Memory B cell (primary cell): ENCODE results near the gene NTM.

ENCODE experiments used
- ATAC-seq: fragments of 150-1000 bp; cut with Tn5 transposase; 2 replicates; pipeline ENCODE4 v1.10.0; 2021; ENCODE audit warnings: low read depth, mild to moderate bottlenecking, moderate library complexity
- DNase-seq, 2 donors: peaks; one replicate each; pipeline ENCODE4 v3.0.0; 2022; ENCODE audit warnings: low spot score in 2 of 2
- H3K27ac Mint-ChIP-seq: one replicate; pipeline ENCODE4 v1.8.0; 2022; ENCODE audit warnings: mild to moderate bottlenecking, moderate library complexity, mixed read lengths
- H3K27me3 Mint-ChIP-seq: one replicate; pipeline ENCODE4 v1.8.0; 2022; ENCODE audit warnings: mixed read lengths
- H3K36me3 Mint-ChIP-seq: one replicate; pipeline ENCODE4 v1.8.0; 2022; ENCODE audit warnings: mild to moderate bottlenecking, mixed read lengths
- H3K4me1 Mint-ChIP-seq: one replicate; pipeline ENCODE4 v1.8.0; 2022; ENCODE audit warnings: mixed read lengths
- H3K4me3 Mint-ChIP-seq: one replicate; pipeline ENCODE4 v1.8.0; 2022; ENCODE audit warnings: mild to moderate bottlenecking, moderate library complexity, mixed read lengths
- H3K9me3 Mint-ChIP-seq: one replicate; pipeline ENCODE4 v1.8.0; 2022; ENCODE audit warnings: mixed read lengths

NTM gene

GRCh38 chr11:131388030-131388429 lies 17.6 kb downstream of the NTM start:
- H3K36me3 Mint-ChIP-seq: no peaks in the 10 kb centered on the region
- ATAC-seq (no peak), DNase-seq (no peak)
- H3K4me1 Mint-ChIP-seq: no peaks in the 10 kb centered on the region
- peaks cover 4% of the 10 kb centered on the region for H3K9me3 Mint-ChIP-seq
- no peaks in the 10 kb centered on the region for H3K27me3 Mint-ChIP-seq
- no peak overlapping the region for H3K27ac Mint-ChIP-seq
- no peak overlapping the region for H3K4me3 Mint-ChIP-seq

- no peaks in the 10 kb centered on the region for H3K4me1 Mint-ChIP-seq
- no peak for ATAC-seq
- no peak for DNase-seq
- H3K9me3 Mint-ChIP-seq: peaks cover 4% of the 10 kb centered on the region
- H3K27ac Mint-ChIP-seq: no peak overlapping the region
- H3K4me3 Mint-ChIP-seq: no peak overlapping the region
- no peaks in the 10 kb centered on the region for H3K36me3 Mint-ChIP-seq
- H3K27me3 Mint-ChIP-seq: no peaks in the 10 kb centered on the region
Measured at GRCh38 chr11:131389582-131389981, 19.2 kb downstream of the NTM start.

- Mint-ChIP-seq H3K9me3 (peaks cover 4% of the 10 kb centered on the region), H3K4me3 (no peak overlapping the region), H3K4me1 (no peaks in the 10 kb centered on the region), H3K36me3 (no peaks in the 10 kb centered on the region), H3K27me3 (no peaks in the 10 kb centered on the region), H3K27ac (no peak overlapping the region)
- DNase-seq: no peak
- ATAC-seq: no peak
Measured at GRCh38 chr11:131391176-131391575, 20.8 kb downstream of the NTM start.

GRCh38 chr11:131392528-131393255 lies 22.3 kb downstream of the NTM start:
- Mint-ChIP-seq H3K9me3 (peaks cover 2% of the 10 kb centered on the region), H3K4me1 (no peaks in the 10 kb centered on the region), H3K4me3 (no peak overlapping the region), H3K27me3 (no peaks in the 10 kb centered on the region), H3K36me3 (no peaks in the 10 kb centered on the region), H3K27ac (no peak overlapping the region)
- DNase-seq (no peak), ATAC-seq (no peak)

- Mint-ChIP-seq H3K27ac (no peak overlapping the region), H3K4me1 (no peaks in the 10 kb centered on the region), H3K36me3 (no peaks in the 10 kb centered on the region), H3K27me3 (no peaks in the 10 kb centered on the region), H3K9me3 (peaks cover 2% of the 10 kb centered on the region), H3K4me3 (no peak overlapping the region)
- DNase-seq (no peak), ATAC-seq (no peak)
Measured at GRCh38 chr11:131393691-131394090, 23.3 kb downstream of the NTM start.

- Mint-ChIP-seq H3K4me1 (no peaks in the 10 kb centered on the region), H3K27ac (no peak overlapping the region), H3K36me3 (no peaks in the 10 kb centered on the region), H3K4me3 (no peak overlapping the region), H3K27me3 (no peaks in the 10 kb centered on the region), H3K9me3 (no peaks in the 10 kb centered on the region)
- no peak for DNase-seq
- no peak for ATAC-seq
Measured at GRCh38 chr11:131397675-131398074, 27.3 kb downstream of the NTM start.

- DNase-seq (no peak), ATAC-seq (no peak)
- H3K9me3 Mint-ChIP-seq: no peaks in the 10 kb centered on the region
- no peaks in the 10 kb centered on the region for H3K36me3 Mint-ChIP-seq
- no peak overlapping the region for H3K4me3 Mint-ChIP-seq
- H3K27ac Mint-ChIP-seq: no peak overlapping the region
- H3K4me1 Mint-ChIP-seq: no peaks in the 10 kb centered on the region
- H3K27me3 Mint-ChIP-seq: no peaks in the 10 kb centered on the region
Measured at GRCh38 chr11:131402040-131402439, 31.6 kb downstream of the NTM start.

GRCh38 chr11:131404010-131404409 lies 33.6 kb downstream of the NTM start:
- Mint-ChIP-seq H3K4me1 (no peaks in the 10 kb centered on the region), H3K27me3 (no peaks in the 10 kb centered on the region), H3K36me3 (no peaks in the 10 kb centered on the region), H3K4me3 (no peak overlapping the region), H3K9me3 (no peaks in the 10 kb centered on the region), H3K27ac (no peak overlapping the region)
- ATAC-seq (no peak), DNase-seq (no peak)

- DNase-seq (no peak), ATAC-seq (no peak)
- no peaks in the 10 kb centered on the region for H3K4me1 Mint-ChIP-seq
- no peaks in the 10 kb centered on the region for H3K27me3 Mint-ChIP-seq
- no peaks in the 10 kb centered on the region for H3K36me3 Mint-ChIP-seq
- no peak overlapping the region for H3K27ac Mint-ChIP-seq
- no peak overlapping the region for H3K4me3 Mint-ChIP-seq
- peaks cover 2% of the 10 kb centered on the region for H3K9me3 Mint-ChIP-seq
Measured at GRCh38 chr11:131408025-131408640, 37.7 kb downstream of the NTM start.

GRCh38 chr11:131409345-131409744 lies 38.9 kb downstream of the NTM start:
- no peaks in the 10 kb centered on the region for H3K36me3 Mint-ChIP-seq
- DNase-seq (no peak), ATAC-seq (no peak)
- H3K9me3 Mint-ChIP-seq: peaks cover 2% of the 10 kb centered on the region
- no peaks in the 10 kb centered on the region for H3K4me1 Mint-ChIP-seq
- H3K4me3 Mint-ChIP-seq: no peak overlapping the region
- H3K27ac Mint-ChIP-seq: no peak overlapping the region
- no peaks in the 10 kb centered on the region for H3K27me3 Mint-ChIP-seq

- no peaks in the 10 kb centered on the region for H3K4me1 Mint-ChIP-seq
- no peak for ATAC-seq
Measured at GRCh38 chr11:131411636-131412035, 41.2 kb downstream of the NTM start.

GRCh38 chr11:131412061-131412460 lies 41.6 kb downstream of the NTM start:
- Mint-ChIP-seq H3K4me1 (no peaks in the 10 kb centered on the region), H3K4me3 (no peak overlapping the region), H3K27ac (no peak overlapping the region), H3K36me3 (no peaks in the 10 kb centered on the region), H3K9me3 (peaks cover 7% of the 10 kb centered on the region), H3K27me3 (no peaks in the 10 kb centered on the region)
- ATAC-seq: no peak
- no peak for DNase-seq

More at GRCh38 chr11:131411636-131412035, 41.2 kb downstream of the NTM start:
- no peak overlapping the region for H3K27ac Mint-ChIP-seq
- H3K36me3 Mint-ChIP-seq: no peaks in the 10 kb centered on the region
- peaks cover 7% of the 10 kb centered on the region for H3K9me3 Mint-ChIP-seq
- no peak overlapping the region for H3K4me3 Mint-ChIP-seq
- H3K27me3 Mint-ChIP-seq: no peaks in the 10 kb centered on the region
- no peak for DNase-seq

GRCh38 chr11:131413217-131413616 lies 42.8 kb downstream of the NTM start:
- Mint-ChIP-seq H3K27me3 (no peaks in the 10 kb centered on the region), H3K36me3 (no peaks in the 10 kb centered on the region), H3K4me3 (no peak overlapping the region), H3K27ac (no peak overlapping the region), H3K9me3 (peaks cover 9% of the 10 kb centered on the region), H3K4me1 (no peaks in the 10 kb centered on the region)
- DNase-seq: no peak
- no peak for ATAC-seq

- H3K27ac Mint-ChIP-seq: no peak overlapping the region
- peaks cover 9% of the 10 kb centered on the region for H3K9me3 Mint-ChIP-seq
- no peaks in the 10 kb centered on the region for H3K4me1 Mint-ChIP-seq
- H3K36me3 Mint-ChIP-seq: no peaks in the 10 kb centered on the region
- H3K27me3 Mint-ChIP-seq: no peaks in the 10 kb centered on the region
- DNase-seq (no peak), ATAC-seq (no peak)
- H3K4me3 Mint-ChIP-seq: no peak overlapping the region
Measured at GRCh38 chr11:131418189-131418588, 47.8 kb downstream of the NTM start.
